Measurements from ENCODE around the gene FAM229A. TPM values are rescaled to one million over a fixed set of nuclear protein-coding genes. Genes with fewer than 3 reads are reported as not detected.

The FAM229A gene
- polyA plus RNA-seq, 3 donors, result 19.9 TPM; not detected in 2

- peak overlapping the region in 1 of 2 donors; percentile 76 for H3K4me3 Mint-ChIP-seq
- WGBS (ENCODE audit: insufficient coverage), result 32% methylated on average over 5 of the region's 8 CpGs
Observed at GRCh38 chr1:32349211-32349708, 13.0 kb downstream of the FAM229A start.

GRCh38 chr1:32346532-32347157, 15.6 kb downstream of the FAM229A start:
- Mint-ChIP-seq H3K9me3 (peaks cover 2 to 10% (median 4%) of the 10 kb centered on the region in 7 donors), H3K4me1 (peaks cover 55% of the 10 kb centered on the region), H3K4me3 (peak overlapping the region in 1 of 2 donors; percentile 84), H3K36me3 (peaks cover 0 to 13% of the 10 kb centered on the region in 2 donors), H3K27ac (peak overlapping the region in 1 of 7 donors; percentile 61), H3K27me3 (ENCODE audit: low read depth in 3 of 3) (peaks cover 49 to 60% (median 56%) of the 10 kb centered on the region in 3 donors)
- intact Hi-C loops (cut with micrococcal nuclease), result no loop called here
- Histone ChIP-seq H3K4me1 (ENCODE audit: control insufficient read depth in 1 of 2, insufficient read depth in 2 of 2, low read length in 2 of 2) (peaks cover 32 to 49% of the 10 kb centered on the region in 2 donors), H3K79me2 (ENCODE audit: insufficient read depth, low read length) (no peaks in the 10 kb centered on the region), H3K9me3 (replicated peaks in 1 of 2; ENCODE audit: control insufficient read depth in 1 of 2, insufficient read depth in 1 of 2, low read length in 2 of 2) (peaks cover 0 to 5% of the 10 kb centered on the region in 2 donors), H4K20me1 (ENCODE audit: insufficient read depth, low read length) (no peaks in the 10 kb centered on the region), H3K4me3 (replicated peaks in 1 of 3; ENCODE audit: low read depth in 2 of 3, low read length in 3 of 3) (no peak overlapping the region), H3K27ac (ENCODE audit: low read depth in 1 of 2, low read length in 2 of 2) (no peak overlapping the region), H3K36me3 (replicated peaks in 1 of 2; ENCODE audit: control insufficient read depth in 1 of 2, insufficient read depth in 2 of 2, low read length in 2 of 2) (no peaks in the 10 kb centered on the region), H3K4me2 (replicated peaks; ENCODE audit: extremely low read depth, low read length, poor library complexity, severe bottlenecking) (no peak overlapping the region), H2AFZ (ENCODE audit: insufficient read depth, low read depth, low read length, poor library complexity, severe bottlenecking) (no peak overlapping the region), H3K9ac (ENCODE audit: insufficient read depth, low read length, poor library complexity, severe bottlenecking) (no peak overlapping the region), H3K27me3 (ENCODE audit: control insufficient read depth in 2 of 2, insufficient read depth in 2 of 2, low read length in 2 of 2) (peaks cover 6 to 31% of the 10 kb centered on the region in 2 donors)
- TF ChIP-seq CTCF (IDR thresholded peaks at IDR 0.05), result no peak
- no peak for DNase-seq
- WGBS (ENCODE audit: insufficient coverage), result 97% methylated on average over 6 of the region's 9 CpGs

More at GRCh38 chr1:32349211-32349708, 13.0 kb downstream of the FAM229A start:
- peaks cover 6 to 31% of the 10 kb centered on the region in 2 donors for H3K27me3 ChIP-seq (ENCODE audit: control insufficient read depth in 2 of 2, insufficient read depth in 2 of 2, low read length in 2 of 2)
- intact Hi-C loops (cut with micrococcal nuclease), result no loop called here
- peak overlapping the region; percentile 58 for H3K4me2 ChIP-seq (replicated peaks; ENCODE audit: extremely low read depth, low read length, poor library complexity, severe bottlenecking)
- peaks cover 58 to 65% of the 10 kb centered on the region in 2 donors for H3K4me1 ChIP-seq (ENCODE audit: control insufficient read depth in 1 of 2, insufficient read depth in 2 of 2, low read length in 2 of 2)
- H4K20me1 ChIP-seq (ENCODE audit: insufficient read depth, low read length), result no peaks in the 10 kb centered on the region
- peaks cover 67% of the 10 kb centered on the region for H3K4me1 Mint-ChIP-seq
- peaks cover 8 to 24% of the 10 kb centered on the region in 2 donors for H3K36me3 Mint-ChIP-seq
- H3K27me3 Mint-ChIP-seq (ENCODE audit: low read depth in 3 of 3), result peaks cover 40 to 46% (median 42%) of the 10 kb centered on the region in 3 donors
- no peaks in the 10 kb centered on the region for H3K36me3 ChIP-seq (replicated peaks in 1 of 2; ENCODE audit: control insufficient read depth in 1 of 2, insufficient read depth in 2 of 2, low read length in 2 of 2)
- peaks cover 2 to 8% (median 4%) of the 10 kb centered on the region in 7 donors for H3K9me3 Mint-ChIP-seq
- no peak overlapping the region for H3K9ac ChIP-seq (ENCODE audit: insufficient read depth, low read length, poor library complexity, severe bottlenecking)
- H3K27ac ChIP-seq (ENCODE audit: low read depth in 1 of 2, low read length in 2 of 2), result peak overlapping the region in 1 of 2 donors; percentile 29
- peak overlapping the region in 1 of 3 experiments; percentile 33 for H3K4me3 ChIP-seq (replicated peaks in 1 of 3; ENCODE audit: low read depth in 2 of 3, low read length in 3 of 3)
- no peak for TF ChIP-seq CTCF (IDR thresholded peaks at IDR 0.05)
- peaks cover 0 to 5% of the 10 kb centered on the region in 2 donors for H3K9me3 ChIP-seq (replicated peaks in 1 of 2; ENCODE audit: control insufficient read depth in 1 of 2, insufficient read depth in 1 of 2, low read length in 2 of 2)
- peak overlapping the region; percentile 55 to 85 (median 76) for H3K27ac Mint-ChIP-seq
- H3K79me2 ChIP-seq (ENCODE audit: insufficient read depth, low read length), result no peaks in the 10 kb centered on the region
- H2AFZ ChIP-seq (ENCODE audit: insufficient read depth, low read depth, low read length, poor library complexity, severe bottlenecking), result no peak overlapping the region
- DNase-seq, result peak; percentile 63 to 88 (median 74)

All from CD14-positive monocyte (primary cell).